22Rv1 (cell line): ENCODE data around the gene MORC2.

Source experiments
- CTCF ChIP-seq: fragments of 450-650 bp; IDR thresholded peaks from 2 replicates; pipeline ENCODE4 v1.5.1; 2017; ENCODE audit warnings: mild to moderate bottlenecking
- ZFX ChIP-seq: fragments of 450-650 bp; IDR thresholded peaks from 2 replicates; pipeline ENCODE4 v1.6.1; 2017; ENCODE audit warnings: antibody characterized with exemption, borderline replicate concordance

DNA sequence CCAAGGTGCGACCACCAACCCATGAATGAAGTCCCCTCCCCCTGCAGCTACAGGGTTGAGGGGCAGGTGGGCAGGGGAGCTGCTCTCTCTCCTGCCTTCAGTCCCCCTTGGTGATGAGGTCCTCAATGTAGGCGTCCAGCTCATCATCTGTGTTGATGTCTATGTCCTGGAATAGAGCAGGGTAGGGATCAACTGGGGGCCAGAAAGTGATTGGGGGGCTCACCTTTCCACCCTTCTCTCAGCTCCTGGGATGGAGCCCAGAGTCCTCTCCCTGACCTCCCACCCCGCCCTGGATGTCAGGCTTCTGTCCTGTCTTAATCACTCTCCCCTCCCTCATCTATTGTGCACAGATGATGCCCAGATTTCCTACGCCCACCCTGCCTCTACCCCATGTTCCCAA lies 41.9 kb downstream of the MORC2 start:
- TF ChIP-seq CTCF (no peak), ZFX (no peak)
